Adrenal gland (tissue), 5 donors: ENCODE measurements around the gene AXIN1.

Source experiments
- CTCF ChIP-seq, 6 experiments: fragments of 450-650 bp in 4 of 6; fragments of 200-600 bp in 2 of 6; sonication (generic) in 1 of 6; IDR thresholded peaks; 1 replicate in 5 of 6; 2 replicates in 1 of 6; pipeline versions ENCODE4 v1.5.1 to v1.8.0; 2016 to 2021; ENCODE audit warnings: antibody characterized with exemption in 6 of 6, mild to moderate bottlenecking in 2 of 6, moderate library complexity in 1 of 6
- POLR2A ChIP-seq, 2 donors: fragments of 450-650 bp; IDR thresholded peaks; one replicate each; pipeline ENCODE4 v1.6.1; 2017; ENCODE audit warnings: antibody characterized with exemption in 2 of 2, mild to moderate bottlenecking in 2 of 2, moderate library complexity in 1 of 2
- donor health status: DM: no; HTN: no; CAD: no.

- TF ChIP-seq CTCF (IDR thresholded peaks at IDR 0.05) (peak; percentile 28 to 78 (median 49)), POLR2A (IDR thresholded peaks at IDR 0.05) (peak; percentile 31 to 76)
These were observed 45.3 kb upstream of the AXIN1 start for GRCh38 chr16:397736-398332.
